ENCODE data around the gene PIR. TPM values are rescaled to one million over a fixed set of nuclear protein-coding genes. Genes with fewer than 3 reads are reported as not detected.

Gene PIR
- total and polyA plus RNA-seq, 2 of the 8 experiments (the other 6 are each of a cell fraction or from before 2014, with no cell fraction given): 6.4 to 10.3 TPM

GRCh38 chrX:15356444-15356843 is 136.7 kb downstream of the PIR start:
- ChIA-PET POLR2A (ENCODE audit: partially characterized antibody) (interaction anchor here (0.7 kb wide), 1 partner anchor 329 kb away, joined by 3 read pairs; no protein-coding TSS in a partner anchor), CTCF (ENCODE audit: partially characterized antibody) (no interaction called here)
- Histone ChIP-seq H3K79me1 (ENCODE audit: low read depth, low read length) (no peaks in the 10 kb centered on the region), H3K27me3 (replicated peaks in 1 of 4; ENCODE audit: control insufficient read depth in 3 of 4, extremely low read depth in 1 of 4, insufficient read depth in 3 of 4, low read length in 3 of 4) (no peaks in the 10 kb centered on the region), H2AFZ (ENCODE audit: low read length) (no peak overlapping the region), H2AK5ac (ENCODE audit: low read depth, low read length) (no peak overlapping the region), H4K8ac (ENCODE audit: extremely low read depth, insufficient read depth, low read length) (no peak overlapping the region), H3K18ac (ENCODE audit: extremely low read depth, low read length) (no peak overlapping the region), H2BK12ac (ENCODE audit: low read depth, low read length) (no peak overlapping the region), H3K4ac (replicated peaks; ENCODE audit: insufficient read length, low read depth, low read length) (no peak overlapping the region), H3K4me3 (ENCODE audit: extremely low read depth in 1 of 4, insufficient read depth in 2 of 4, low read depth in 3 of 4, low read length in 4 of 4) (no peak overlapping the region), H3K9ac (replicated peaks in 1 of 4; ENCODE audit: extremely low read depth in 1 of 4, low read depth in 3 of 4, low read length in 3 of 4) (no peak overlapping the region), H3K27ac (ENCODE audit: low read depth, low read length) (no peak overlapping the region), H3K56ac (replicated peaks; ENCODE audit: insufficient read length, low read depth, low read length) (no peak overlapping the region), H2BK5ac (ENCODE audit: low read depth, low read length) (no peak overlapping the region), H2BK15ac (ENCODE audit: low read length) (no peak overlapping the region), H4K5ac (ENCODE audit: insufficient read length, low read depth, low read length) (no peak overlapping the region), H3K23me2 (ENCODE audit: low read depth, low read length) (no peaks in the 10 kb centered on the region), H3K4me1 (replicated peaks in 1 of 4; ENCODE audit: control insufficient read depth in 3 of 4, insufficient read depth in 4 of 4, low read length in 3 of 4) (no peaks in the 10 kb centered on the region), H4K91ac (replicated peaks; ENCODE audit: insufficient read length, low read length) (no peak overlapping the region), H3K36me3 (ENCODE audit: control insufficient read depth in 2 of 4, insufficient read depth in 4 of 4, low read length in 3 of 4) (no peaks in the 10 kb centered on the region), H2BK20ac (ENCODE audit: low read length) (no peak overlapping the region), H3K9me3 (ENCODE audit: insufficient read depth in 2 of 2, low read depth in 1 of 2, low read length in 1 of 2) (no peaks in the 10 kb centered on the region), H3K4me2 (ENCODE audit: insufficient read depth in 1 of 2, low read depth in 2 of 2, low read length in 2 of 2) (no peak overlapping the region), H4K20me1 (replicated peaks in 1 of 2; ENCODE audit: control insufficient read depth in 1 of 2, insufficient read depth in 2 of 2, low read length in 2 of 2) (no peaks in the 10 kb centered on the region), H2BK120ac (replicated peaks; ENCODE audit: low read depth, low read length) (no peak overlapping the region), H3K14ac (ENCODE audit: insufficient read length) (no peak overlapping the region), H3K23ac (ENCODE audit: insufficient read length) (no peak overlapping the region), H3K79me2 (ENCODE audit: control insufficient read depth in 1 of 2, insufficient read depth in 2 of 2, low read length in 2 of 2) (no peaks in the 10 kb centered on the region)
- 100% methylated on average over 1 of the region's 1 CpG; no CpG with 5 or more reads in 1 of the 2 experiments for WGBS, 2 experiments (ENCODE audit: extremely low coverage in 1 of 2, insufficient coverage in 1 of 2, insufficient read length in 1 of 2, insufficient replicate concordance in 2 of 2, low coverage in 1 of 2, low lambda C conversion rate in 2 of 2, missing lambda C conversion rate in 1 of 2)
- no peak for DNase-seq (ENCODE audit: low read depth in 1 of 2, low spot score in 2 of 2)
- FAIRE-seq: no peak
- no peak for TF ChIP-seq EGR1 (IDR thresholded peaks at IDR 0.05; ENCODE audit: borderline replicate concordance, low read depth, low read length)
- no peak for TF ChIP-seq SP2 (IDR thresholded peaks at IDR 0.05; ENCODE audit: low read length)
- no peak for TF ChIP-seq HDAC2 (IDR thresholded peaks at IDR 0.05; ENCODE audit: borderline replicate concordance in 1 of 2, low read depth in 2 of 2, low read length in 2 of 2)
- no peak for TF ChIP-seq SRF (IDR thresholded peaks at IDR 0.05; ENCODE audit: low read depth, low read length)
- no peak for TF ChIP-seq POU5F1 (IDR thresholded peaks at IDR 0.05; ENCODE audit: low read depth, low read length)

All from H1 (cell line).